RCC 7860 (cell line): ENCODE data around the gene BCL6B.
A peak's percentile ranks its signal among the peaks of the same experiment; 100 is the strongest.
"Not testable (repeated sequence)": the region's sequence is repeated elsewhere in the genome, so short reads cannot be mapped to it uniquely, and the experiment has no call there.

Experiments used
- DNase-seq: peaks from one replicate; pipeline ENCODE4 v3.0.0-alpha.2; 2015; ENCODE audit warnings: low spot score
- FAIRE-seq: peaks from 2 replicates; lab custom pipeline; 2012; peaks lifted over from hg19 to GRCh38; lab: Jason Lieb, UNC

Gene BCL6B

GRCh38 chr17:7026471-7027115, 3.7 kb downstream of the BCL6B start:
- no peak for FAIRE-seq

GRCh38 chr17:7027335-7027734, 4.5 kb downstream of the BCL6B start:
- FAIRE-seq, result no peak
- no peak for DNase-seq

More at GRCh38 chr17:7026471-7027115, 3.7 kb downstream of the BCL6B start:
- no peak for DNase-seq

- no peak for DNase-seq
- no peak for FAIRE-seq
Observed at GRCh38 chr17:7029096-7029495, 6.2 kb downstream of the BCL6B start.

GRCh38 chr17:7029659-7030058, 6.8 kb downstream of the BCL6B start:
- DNase-seq (no peak), FAIRE-seq (no peak)

- FAIRE-seq, result no peak
- no peak for DNase-seq
Observed at GRCh38 chr17:7034955-7035590, 12.2 kb downstream of the BCL6B start.

- DNase-seq, result peak; percentile 82
- peak; percentile 72 for FAIRE-seq
Observed at GRCh38 chr17:7035591-7036368, 12.9 kb downstream of the BCL6B start, which contains the start of gene SLC16A13. TSS of gene SLC16A13 (plus strand) at chr17:7036015. CDS start at chr17:7036383, 368 bp downstream.

GRCh38 chr17:7038025-7038862, 15.4 kb downstream of the BCL6B start:
- FAIRE-seq (no peak), DNase-seq (no peak)

GRCh38 chr17:7039832-7040231, 17.0 kb downstream of the BCL6B start:
- DNase-seq (no peak), FAIRE-seq (no peak)

GRCh38 chr17:7041607-7042500, 19.0 kb downstream of the BCL6B start:
- FAIRE-seq (no peak), DNase-seq (no peak)

GRCh38 chr17:7042501-7043181, 19.8 kb downstream of the BCL6B start:
- no peak for FAIRE-seq

GRCh38 chr17:7043182-7043496, 20.3 kb downstream of the BCL6B start:
- FAIRE-seq, result no peak
- no peak for DNase-seq

More at GRCh38 chr17:7042501-7043181, 19.8 kb downstream of the BCL6B start:
- DNase-seq, result no peak

- FAIRE-seq (no peak), DNase-seq (no peak)
Observed at GRCh38 chr17:7043497-7044198, 20.8 kb downstream of the BCL6B start, which contains the start of gene SLC16A11. TSS of gene SLC16A11 (minus strand) at chr17:7044092. CDS start at chr17:7043513, 579 bp downstream.

- DNase-seq (peak; percentile 44), FAIRE-seq (peak; percentile 76)
Observed at GRCh38 chr17:7045492-7046126, 22.8 kb downstream of the BCL6B start.

- no peak for DNase-seq
- no peak for FAIRE-seq
Observed at GRCh38 chr17:7046127-7046724, 23.4 kb downstream of the BCL6B start.

- DNase-seq, FAIRE-seq: not testable (repeated sequence)
Observed at GRCh38 chr17:7046725-7047397, 24.0 kb downstream of the BCL6B start.

GRCh38 chr17:7047566-7047965, 24.7 kb downstream of the BCL6B start:
- FAIRE-seq, result no peak

GRCh38 chr17:7048968-7049367, 26.1 kb downstream of the BCL6B start:
- FAIRE-seq, result no peak
- DNase-seq, result no peak

More at GRCh38 chr17:7047566-7047965, 24.7 kb downstream of the BCL6B start:
- no peak for DNase-seq
